Superior temporal gyrus (tissue), 1 donor: ENCODE measurements around the gene OR2D3.
"Not testable (repeated sequence)": the region's sequence is repeated elsewhere in the genome, so short reads cannot be mapped to it uniquely, and the experiment has no call there.

Experiments
- DNase-seq: peaks from one replicate; pipeline ENCODE4 v3.0.0-alpha.2; 2016; ENCODE audit errors: extremely low spot score

OR2D3 gene

DNA sequence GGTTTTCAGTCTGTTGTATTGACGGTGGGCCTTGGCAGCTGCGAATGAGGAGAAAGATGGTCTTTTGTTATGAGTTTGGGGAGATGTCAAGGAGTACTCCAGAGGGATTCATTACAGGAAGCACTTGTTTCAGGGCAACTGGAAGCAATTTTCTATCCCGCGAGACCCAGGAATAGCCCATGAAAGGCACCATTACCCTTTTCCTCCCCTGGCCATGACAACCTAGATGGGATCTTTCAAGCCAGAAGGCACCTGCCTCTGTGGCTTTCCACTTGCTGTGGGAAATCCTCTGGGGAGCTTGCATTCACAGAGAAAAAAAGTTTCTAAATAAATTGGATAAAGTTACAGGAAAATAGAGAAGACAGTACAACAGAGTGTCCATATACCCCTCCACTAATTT lies 8.1 kb downstream of the OR2D3 start:
- DNase-seq = no peak

- DNase-seq = no peak
These were observed 10.4 kb downstream of the OR2D3 start for GRCh38 chr11:6931146-6931713.

DNA sequence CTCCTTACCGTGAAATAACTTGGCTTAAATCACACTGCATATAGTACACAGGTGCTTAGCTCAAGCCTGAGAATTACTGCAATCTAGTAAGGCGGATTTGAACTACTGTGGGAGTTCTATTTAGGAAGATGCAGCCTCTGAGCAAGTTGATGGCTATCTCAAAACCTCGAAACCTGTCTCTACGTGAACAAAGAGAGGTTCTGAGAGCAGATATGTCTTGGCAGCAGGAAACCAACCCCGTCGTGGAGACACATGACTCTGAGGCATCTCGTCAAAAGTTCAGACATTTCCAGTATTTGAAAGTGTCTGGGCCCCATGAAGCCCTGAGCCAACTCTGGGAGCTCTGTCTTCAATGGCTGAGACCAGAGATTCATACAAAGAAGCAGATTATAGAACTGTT lies 11.3 kb downstream of the OR2D3 start:
- DNase-seq = no peak

DNA sequence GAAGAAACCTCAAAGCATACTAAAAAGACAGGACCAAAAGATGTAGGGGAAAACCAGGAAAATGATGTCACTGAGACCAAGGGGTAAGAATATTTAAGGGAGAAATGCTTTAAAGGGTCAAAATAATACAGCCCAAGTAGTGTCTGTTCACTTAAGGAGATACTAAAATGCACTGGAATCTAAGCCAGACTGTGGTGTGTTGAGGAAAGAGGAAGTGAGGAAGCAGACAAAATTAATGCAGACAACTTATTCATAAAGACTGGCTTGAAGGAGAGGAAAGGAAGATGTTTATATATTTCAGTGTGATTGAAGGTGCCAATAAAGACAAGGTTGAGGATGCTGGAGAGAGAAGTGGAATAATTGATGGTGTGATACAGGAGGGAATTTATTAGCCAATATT lies 21.2 kb downstream of the OR2D3 start:
- DNase-seq = no peak

- no peak for DNase-seq
These were observed 22.3 kb downstream of the OR2D3 start for GRCh38 chr11:6943131-6943530.

DNA sequence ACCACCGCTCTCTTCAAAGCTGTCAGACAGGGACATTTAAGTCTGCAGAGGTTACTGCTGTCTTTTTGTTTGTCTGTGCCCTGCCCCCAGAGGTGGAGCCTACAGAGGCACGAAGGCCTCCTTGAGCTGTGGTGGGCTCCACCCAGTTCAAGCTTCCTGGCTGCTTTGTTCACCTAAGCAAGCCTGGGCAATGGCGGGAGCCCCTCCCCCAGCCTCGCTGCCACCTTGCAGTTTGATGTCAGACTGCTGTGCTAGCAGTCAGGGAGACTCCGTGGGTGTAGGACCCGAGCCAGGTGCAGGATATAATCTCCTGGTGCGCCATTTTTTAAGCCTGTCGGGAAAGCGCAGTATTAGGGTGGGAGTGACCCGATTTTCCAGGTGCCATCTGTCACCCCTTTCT lies 33.4 kb downstream of the OR2D3 start:
- DNase-seq = not testable (repeated sequence)

DNA sequence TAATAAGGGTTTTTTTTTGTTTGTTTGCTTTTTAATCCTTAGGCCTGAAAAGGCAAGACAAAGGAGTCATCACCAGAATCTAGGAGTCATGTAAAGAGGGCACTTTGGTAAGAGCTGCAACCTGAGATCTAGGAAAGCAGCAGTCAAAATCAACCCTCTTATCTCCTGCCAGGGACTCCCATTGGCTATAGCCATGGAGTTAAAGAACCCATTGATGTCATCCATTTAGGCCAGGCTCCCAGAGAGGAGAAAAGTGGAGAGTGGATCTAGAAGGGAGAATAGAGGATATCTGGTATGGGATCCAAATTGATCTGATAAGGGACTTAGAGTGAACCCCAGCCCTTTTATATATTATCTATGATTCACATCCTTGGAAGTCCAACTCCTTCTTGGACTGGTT lies 41.3 kb downstream of the OR2D3 start:
- DNase-seq = no peak

DNA sequence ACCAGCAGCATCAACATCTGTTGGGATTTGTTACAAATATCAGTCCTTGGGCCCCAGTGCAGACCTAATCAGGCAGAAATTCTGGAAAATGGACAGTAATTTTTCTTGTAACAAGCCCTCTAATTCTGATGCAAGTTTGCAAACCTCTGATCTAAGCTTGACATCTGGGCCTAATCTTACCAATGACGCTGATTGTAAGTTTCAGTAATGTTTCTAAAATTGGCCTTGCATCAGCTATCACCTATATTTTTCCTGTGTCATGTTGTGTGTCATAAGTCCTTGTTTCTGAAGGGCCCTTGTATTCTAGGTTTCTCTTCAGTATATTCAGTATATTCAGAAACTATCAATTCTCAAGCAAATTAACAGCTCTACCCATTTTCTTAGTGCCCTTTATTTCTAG lies 41.9 kb downstream of the OR2D3 start:
- DNase-seq = no peak

GRCh38 chr11:6968816-6969215 lies 48.0 kb downstream of the OR2D3 start:
- DNase-seq = no peak

DNA sequence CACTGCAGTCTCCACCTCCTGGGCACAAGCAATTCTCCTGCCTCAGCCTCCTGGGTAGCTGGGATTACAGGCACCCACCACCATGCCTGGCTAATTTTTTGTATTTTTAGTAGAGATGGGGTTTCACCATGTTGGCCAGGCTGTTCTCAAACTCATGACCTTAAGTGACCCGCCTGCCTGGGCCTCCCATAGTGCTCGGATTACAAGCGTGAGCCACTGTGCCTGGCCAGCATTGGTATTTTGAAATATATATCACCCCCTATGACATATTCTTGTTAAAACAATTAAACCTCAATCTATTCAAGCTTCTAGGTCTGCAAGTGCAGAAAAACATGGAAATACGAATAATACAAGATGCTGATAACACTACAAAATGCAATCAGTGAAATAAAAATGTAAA lies 49.1 kb downstream of the OR2D3 start:
- not testable (repeated sequence) for DNase-seq
